HEK293 (cell line): ENCODE data around the gene SEMA6A.

ENCODE experiments used
- CTCF ChIA-PET: fragments of 350-600 bp; formaldehyde crosslinking; extraction: SDS; loops from one replicate; lab custom pipeline; 2021; ENCODE audit warnings: antibody characterized with exemption; lab: Yijun Ruan, JAX
- POLR2A ChIA-PET: fragments of 300-600 bp; formaldehyde crosslinking; extraction: SDS; loops from one replicate; lab custom pipeline; 2020; ENCODE audit warnings: antibody characterized with exemption, inconsistent platforms; lab: Yijun Ruan, JAX
- H3K27ac ChIP-seq: fragments of 200-500 bp; sonication (Bioruptor generic); 2 replicates; pipeline ENCODE4 v1.5.1; 2014; ENCODE audit warnings: low read depth, low read length, control low read depth, inconsistent platforms; ENCODE audit errors: extremely low read depth
- H3K36me3 ChIP-seq, 2 experiments: fragments of 200-500 bp in 1 of 2; sonication (Bioruptor generic) in 1 of 2; 1 replicate in 1 of 2; 2 replicates in 1 of 2; pipeline ENCODE4 v1.5.1; 2014 to 2017; ENCODE audit warnings: inconsistent platforms in 2 of 2, low read length in 2 of 2; ENCODE audit not compliant: control insufficient read depth in 2 of 2, insufficient read depth in 1 of 2
- H3K4me1 ChIP-seq: fragments of 200-500 bp; sonication (Bioruptor generic); 2 replicates; pipeline ENCODE4 v1.5.1; 2014; ENCODE audit warnings: mild to moderate bottlenecking, low read length, inconsistent platforms; ENCODE audit not compliant: control insufficient read depth, insufficient read depth
- H3K4me3 ChIP-seq: 2 replicates; pipeline ENCODE4 v1.5.1; 2011; ENCODE audit warnings: low read depth, mild to moderate bottlenecking, control low read depth, low read length, moderate library complexity
- H3K9me3 ChIP-seq: fragments of 200-500 bp; sonication (Bioruptor generic); 2 replicates; pipeline ENCODE4 v1.5.1; 2014; ENCODE audit warnings: low read depth, low read length, inconsistent platforms; ENCODE audit not compliant: control insufficient read depth, insufficient read depth
- KLF1 ChIP-seq: fragments of 450-650 bp; formaldehyde crosslinking; IDR thresholded peaks from 2 replicates; pipeline ENCODE4 v1.5.1; 2016; ENCODE audit warnings: missing biosample characterization, missing genetic modification characterization
- PRDM1 ChIP-seq: fragments of 450-650 bp; formaldehyde crosslinking; IDR thresholded peaks from 2 replicates; pipeline ENCODE4; 2016; ENCODE audit warnings: missing biosample characterization, missing genetic modification characterization
- PRDM6 ChIP-seq: fragments of 450-650 bp; formaldehyde crosslinking; IDR thresholded peaks from 2 replicates; pipeline ENCODE4 v1.5.1; 2017; ENCODE audit warnings: missing biosample characterization, missing genetic modification characterization
- SP3 ChIP-seq: fragments of 450-650 bp; formaldehyde crosslinking; IDR thresholded peaks from 2 replicates; pipeline ENCODE4 v1.5.1; 2016; ENCODE audit warnings: missing biosample characterization, missing genetic modification characterization
- TRIM28 ChIP-seq: IDR thresholded peaks from 2 replicates; pipeline ENCODE4 v1.6.1; 2011; ENCODE audit warnings: low read length, control low read depth, borderline replicate concordance
- ZBTB48 ChIP-seq: fragments of 450-650 bp; formaldehyde crosslinking; IDR thresholded peaks from 2 replicates; pipeline ENCODE4 v1.5.1; 2016; ENCODE audit warnings: missing biosample characterization, missing genetic modification characterization
- ZEB2 ChIP-seq: fragments of 450-650 bp; formaldehyde crosslinking; IDR thresholded peaks from 2 replicates; pipeline ENCODE4 v1.5.1; 2016; ENCODE audit warnings: missing biosample characterization, missing genetic modification characterization
- ZFP3 ChIP-seq: fragments of 450-650 bp; formaldehyde crosslinking; IDR thresholded peaks from 2 replicates; pipeline ENCODE4 v1.5.1; 2016; ENCODE audit warnings: low read depth, missing biosample characterization, missing genetic modification characterization
- ZNF121 ChIP-seq: fragments of 450-650 bp; formaldehyde crosslinking; IDR thresholded peaks from 2 replicates; pipeline ENCODE4 v1.5.1; 2016; ENCODE audit warnings: missing biosample characterization, missing genetic modification characterization
- ZNF157 ChIP-seq: fragments of 450-650 bp; formaldehyde crosslinking; IDR thresholded peaks from 2 replicates; pipeline ENCODE4 v1.5.1; 2016; ENCODE audit warnings: missing biosample characterization, missing genetic modification characterization
- ZNF169 ChIP-seq: fragments of 450-650 bp; formaldehyde crosslinking; IDR thresholded peaks from 2 replicates; pipeline ENCODE4 v1.5.1; 2016; ENCODE audit warnings: missing biosample characterization, missing genetic modification characterization
- ZNF2 ChIP-seq: fragments of 450-650 bp; formaldehyde crosslinking; IDR thresholded peaks from 2 replicates; pipeline ENCODE4 v1.5.1; 2016; ENCODE audit warnings: missing biosample characterization, missing genetic modification characterization
- ZNF221 ChIP-seq: fragments of 450-650 bp; formaldehyde crosslinking; IDR thresholded peaks from 2 replicates; pipeline ENCODE4 v1.5.1; 2017; ENCODE audit warnings: missing biosample characterization, missing genetic modification characterization, borderline replicate concordance
- ZNF239 ChIP-seq: fragments of 450-650 bp; formaldehyde crosslinking; IDR thresholded peaks from 2 replicates; pipeline ENCODE4 v1.5.1; 2016; ENCODE audit warnings: missing biosample characterization, missing genetic modification characterization
- ZNF37A ChIP-seq: fragments of 450-650 bp; IDR thresholded peaks from 2 replicates; pipeline ENCODE4 v1.5.1; 2018; ENCODE audit warnings: missing biosample characterization, missing genetic modification characterization
- ZNF394 ChIP-seq: fragments of 450-650 bp; formaldehyde crosslinking; IDR thresholded peaks from 2 replicates; pipeline ENCODE4 v1.5.1; 2016; ENCODE audit warnings: missing biosample characterization, missing genetic modification characterization, mild to moderate bottlenecking, moderate library complexity, borderline replicate concordance
- ZNF398 ChIP-seq: fragments of 450-650 bp; formaldehyde crosslinking; IDR thresholded peaks from 2 replicates; pipeline ENCODE4 v1.5.1; 2017; ENCODE audit warnings: missing biosample characterization, missing genetic modification characterization
- ZNF426 ChIP-seq: fragments of 450-650 bp; formaldehyde crosslinking; IDR thresholded peaks from 2 replicates; pipeline ENCODE4 v1.5.1; 2017; ENCODE audit warnings: missing biosample characterization, missing genetic modification characterization, mild to moderate bottlenecking, inconsistent platforms, moderate library complexity
- ZNF473 ChIP-seq: fragments of 450-650 bp; formaldehyde crosslinking; IDR thresholded peaks from 2 replicates; pipeline ENCODE4 v1.5.1; 2017; ENCODE audit warnings: missing biosample characterization, missing genetic modification characterization
- ZNF48 ChIP-seq: fragments of 450-650 bp; formaldehyde crosslinking; IDR thresholded peaks from 2 replicates; pipeline ENCODE4 v1.5.1; 2016; ENCODE audit warnings: missing biosample characterization, missing genetic modification characterization
- ZNF555 ChIP-seq: fragments of 450-650 bp; formaldehyde crosslinking; conservative IDR thresholded peaks from 2 replicates; pipeline ENCODE4 v1.5.1; 2017; ENCODE audit warnings: missing biosample characterization, mild to moderate bottlenecking, missing genetic modification characterization, inconsistent platforms
- ZNF747 ChIP-seq: fragments of 450-650 bp; formaldehyde crosslinking; IDR thresholded peaks from 2 replicates; pipeline ENCODE4 v1.5.1; 2016; ENCODE audit warnings: missing biosample characterization, missing genetic modification characterization
- ZNF792 ChIP-seq: fragments of 450-650 bp; formaldehyde crosslinking; IDR thresholded peaks from 2 replicates; pipeline ENCODE4 v1.5.1; 2016; ENCODE audit warnings: missing biosample characterization, missing genetic modification characterization
- ZNF843 ChIP-seq: fragments of 450-650 bp; formaldehyde crosslinking; IDR thresholded peaks from 2 replicates; pipeline ENCODE4 v1.5.1; 2016; ENCODE audit warnings: missing biosample characterization, missing genetic modification characterization
- TF ChIP-seq, protein P1 (sequence below): fragments of 450-650 bp; formaldehyde crosslinking; IDR thresholded peaks from 2 replicates; pipeline ENCODE4 v1.5.1; 2016; ENCODE audit warnings: missing biosample characterization, missing genetic modification characterization
- TF ChIP-seq, protein P2 (sequence below): fragments of 450-650 bp; formaldehyde crosslinking; IDR thresholded peaks from 2 replicates; pipeline ENCODE4 v1.5.1; 2016; ENCODE audit warnings: missing biosample characterization, missing genetic modification characterization

Gene SEMA6A

GRCh38 chr5:116583862-116584222, 9.2 kb upstream of the SEMA6A start:
- Histone ChIP-seq H3K36me3 (no peaks in the 10 kb centered on the region), H3K4me1 (no peaks in the 10 kb centered on the region), H3K4me3 (no peak overlapping the region), H3K9me3 (no peaks in the 10 kb centered on the region), H3K27ac (no peak overlapping the region)
- TF ChIP-seq ZNF157 (tag by site-specific recombination) (no peak), ZNF555 (tag by site-specific recombination) (no peak), ZNF37A (tag by site-specific recombination) (no peak), ZNF48 (tag by site-specific recombination) (no peak), ZNF843 (tag by site-specific recombination) (no peak), ZNF2 (tag by site-specific recombination) (no peak)
- TF ChIP-seq, protein P1, sequence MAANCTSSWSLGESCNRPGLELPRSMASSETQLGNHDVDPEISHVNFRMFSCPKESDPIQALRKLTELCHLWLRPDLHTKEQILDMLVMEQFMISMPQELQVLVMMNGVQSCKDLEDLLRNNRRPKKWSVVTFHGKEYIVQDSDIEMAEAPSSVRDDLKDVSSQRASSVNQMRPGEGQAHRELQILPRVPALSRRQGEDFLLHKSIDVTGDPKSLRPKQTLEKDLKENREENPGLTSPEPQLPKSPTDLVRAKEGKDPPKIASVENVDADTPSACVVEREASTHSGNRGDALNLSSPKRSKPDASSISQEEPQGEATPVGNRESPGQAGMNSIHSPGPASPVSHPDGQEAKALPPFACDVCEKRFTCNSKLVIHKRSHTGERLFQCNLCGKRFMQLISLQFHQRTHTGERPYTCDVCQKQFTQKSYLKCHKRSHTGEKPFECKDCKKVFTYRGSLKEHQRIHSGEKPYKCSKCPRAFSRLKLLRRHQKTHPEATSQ (tag by site-specific recombination), result no peak
- CTCF ChIA-PET, result interaction anchor here (0.6 to 1.4 kb wide), 3 partner anchors 7 to 1113 kb away, joined by 3 to 6 read pairs (median 3); no protein-coding TSS in a partner anchor
- POLR2A ChIA-PET, result interaction anchor here (1.3 kb wide), 1 partner anchor 9 kb away, joined by 3 read pairs; the partner anchor contains the start of gene SEMA6A

DNA sequence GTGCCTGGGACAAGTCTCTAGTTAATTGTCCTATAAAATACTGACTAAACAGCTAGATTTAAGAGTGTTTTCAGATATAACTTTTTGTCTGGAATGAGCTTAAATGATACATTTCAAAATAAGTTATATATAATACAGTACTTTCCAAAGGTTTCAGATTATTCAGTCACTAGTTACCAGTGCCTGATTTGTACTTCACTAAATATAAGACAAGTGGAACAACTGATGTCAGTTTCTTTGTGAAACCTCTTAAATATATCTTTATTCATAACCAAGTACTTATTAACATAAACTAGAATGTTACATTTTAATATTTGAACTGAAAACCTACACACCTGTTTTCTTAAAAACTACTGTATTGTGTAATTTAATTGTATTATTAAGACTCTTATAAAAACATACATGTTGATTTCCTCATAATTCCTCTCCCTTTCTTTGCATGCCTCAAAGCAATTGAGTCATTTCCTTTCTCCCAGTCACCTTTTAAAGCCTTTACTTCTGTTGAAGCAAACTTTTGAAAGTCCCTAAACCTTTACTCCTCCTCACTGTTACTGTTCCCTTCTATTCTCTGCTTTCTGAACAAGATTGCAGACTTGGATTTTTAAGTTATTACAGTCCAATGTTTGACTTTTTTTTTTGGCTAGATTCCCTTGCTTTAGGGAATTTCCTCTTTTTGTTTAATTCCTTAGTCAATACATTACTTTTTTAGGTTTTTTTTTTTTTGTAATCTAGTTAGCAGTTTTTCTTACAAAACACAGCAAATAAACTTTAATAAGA, 8.7 kb upstream of the SEMA6A start:
- no peaks in the 10 kb centered on the region for H3K9me3 ChIP-seq
- ChIA-PET POLR2A (no interaction called here), CTCF (interaction anchor here (0.6 kb wide), 2 partner anchors 872 to 1114 kb away, joined by 3 read pairs; no protein-coding TSS in a partner anchor)
- H3K36me3 ChIP-seq, result no peaks in the 10 kb centered on the region
- H3K27ac ChIP-seq, result no peak overlapping the region
- no peak overlapping the region for H3K4me3 ChIP-seq
- TF ChIP-seq ZNF221 (tag by site-specific recombination), result no peak
- TF ChIP-seq PRDM6 (tag by site-specific recombination), result no peak
- no peak for TF ChIP-seq ZNF426 (tag by site-specific recombination)
- TF ChIP-seq, protein P2, sequence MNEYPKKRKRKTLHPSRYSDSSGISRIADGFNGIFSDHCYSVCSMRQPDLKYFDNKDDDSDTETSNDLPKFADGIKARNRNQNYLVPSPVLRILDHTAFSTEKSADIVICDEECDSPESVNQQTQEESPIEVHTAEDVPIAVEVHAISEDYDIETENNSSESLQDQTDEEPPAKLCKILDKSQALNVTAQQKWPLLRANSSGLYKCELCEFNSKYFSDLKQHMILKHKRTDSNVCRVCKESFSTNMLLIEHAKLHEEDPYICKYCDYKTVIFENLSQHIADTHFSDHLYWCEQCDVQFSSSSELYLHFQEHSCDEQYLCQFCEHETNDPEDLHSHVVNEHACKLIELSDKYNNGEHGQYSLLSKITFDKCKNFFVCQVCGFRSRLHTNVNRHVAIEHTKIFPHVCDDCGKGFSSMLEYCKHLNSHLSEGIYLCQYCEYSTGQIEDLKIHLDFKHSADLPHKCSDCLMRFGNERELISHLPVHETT (tag by site-specific recombination), result no peak
- no peak for TF ChIP-seq ZNF473 (tag by site-specific recombination)
- no peak for TF ChIP-seq ZFP3 (tag by site-specific recombination)
- TF ChIP-seq KLF1 (tag by site-specific recombination), result no peak
- no peak for TF ChIP-seq ZNF169 (tag by site-specific recombination)
- no peak for TF ChIP-seq ZNF394 (tag by site-specific recombination)
- no peak for TF ChIP-seq TRIM28
- TF ChIP-seq ZNF398 (tag by site-specific recombination), result no peak
- TF ChIP-seq ZBTB48 (tag by site-specific recombination), result no peak
- TF ChIP-seq ZNF121 (tag by site-specific recombination), result no peak
- TF ChIP-seq SP3 (tag by site-specific recombination), result no peak
- TF ChIP-seq PRDM1 (tag by site-specific recombination), result no peak
- no peak for TF ChIP-seq ZNF239 (tag by site-specific recombination)
- TF ChIP-seq ZEB2 (tag by site-specific recombination), result no peak
- no peak for TF ChIP-seq ZNF792 (tag by site-specific recombination)
- no peak for TF ChIP-seq ZNF747 (tag by site-specific recombination)
- H3K4me1 ChIP-seq, result no peaks in the 10 kb centered on the region
